GM23338 (cell line): ENCODE data around the gene PNLIP. TPM values are rescaled to one million over a fixed set of nuclear protein-coding genes. Genes with fewer than 3 reads are reported as not detected.

Experiments
- ATAC-seq: fragments of 200-7000 bp; cut with Tn5 transposase; 3 replicates; pipeline ENCODE4 v1.9.1; 2020
- DNase-seq: peaks from one replicate; pipeline ENCODE4 v3.0.0-alpha.2; 2015; ENCODE audit warnings: low spot score
- H2AFZ ChIP-seq: fragments of 200-600 bp; sonication (generic); 2 replicates; pipeline ENCODE4 v1.8.0; 2016; ENCODE audit warnings: antibody characterized with exemption, mild to moderate bottlenecking, moderate library complexity
- H3F3A ChIP-seq: fragments of 200-600 bp; sonication (generic); replicated peaks from 2 replicates; pipeline ENCODE4 v1.8.0; 2017; ENCODE audit warnings: antibody characterized with exemption, mixed run types, low read depth
- H3K27ac ChIP-seq: fragments of 200-600 bp; sonication (generic); 2 replicates; pipeline ENCODE4 v1.6.1; 2016; ENCODE audit warnings: low read depth
- H3K27me3 ChIP-seq: fragments of 200-600 bp; sonication (generic); 2 replicates; pipeline ENCODE4 v1.8.0; 2016; ENCODE audit warnings: mild to moderate bottlenecking, mixed run types, moderate library complexity; ENCODE audit not compliant: insufficient read depth
- H3K36me3 ChIP-seq: fragments of 200-600 bp; sonication (generic); 2 replicates; pipeline ENCODE4 v1.8.0; 2016; ENCODE audit warnings: mild to moderate bottlenecking; ENCODE audit not compliant: insufficient read depth
- H3K4me1 ChIP-seq: fragments of 200-600 bp; sonication (generic); 2 replicates; pipeline ENCODE4 v1.8.0; 2016; ENCODE audit warnings: mild to moderate bottlenecking, moderate library complexity; ENCODE audit not compliant: insufficient read depth
- H3K4me2 ChIP-seq: fragments of 200-600 bp; sonication (generic); 2 replicates; pipeline ENCODE4 v1.7.1; 2017; ENCODE audit warnings: mixed run types
- H3K4me3 ChIP-seq: fragments of 200-600 bp; sonication (generic); 2 replicates; pipeline ENCODE4 v1.6.1; 2016; ENCODE audit warnings: mixed run types
- H3K79me2 ChIP-seq: fragments of 200-600 bp; sonication (generic); replicated peaks from 2 replicates; pipeline ENCODE4 v1.8.0; 2017; ENCODE audit warnings: mild to moderate bottlenecking; ENCODE audit not compliant: insufficient read depth
- H3K9me2 ChIP-seq: fragments of 200-600 bp; sonication (generic); 2 replicates; pipeline ENCODE4 v1.8.0; 2017; ENCODE audit not compliant: insufficient read depth
- H4K20me1 ChIP-seq: fragments of 200-600 bp; sonication (generic); replicated peaks from 2 replicates; pipeline ENCODE4 v1.8.0; 2017; ENCODE audit warnings: mild to moderate bottlenecking; ENCODE audit not compliant: insufficient read depth
- H3K27ac Mint-ChIP-seq: 2 replicates; pipeline ENCODE4 v1.8.0; 2020; ENCODE audit warnings: inconsistent platforms, mild to moderate bottlenecking, moderate library complexity, mixed read lengths
- H3K27me3 Mint-ChIP-seq: 3 replicates; pipeline ENCODE4 v1.8.0; 2022; ENCODE audit warnings: low read depth, mild to moderate bottlenecking, moderate library complexity, mixed read lengths, inconsistent platforms; ENCODE audit not compliant: insufficient read depth, poor library complexity
- H3K36me3 Mint-ChIP-seq: 3 replicates; pipeline ENCODE4 v1.8.0; 2021; ENCODE audit warnings: low read depth, mild to moderate bottlenecking, inconsistent platforms, moderate library complexity, mixed read lengths
- H3K4me1 Mint-ChIP-seq: 3 replicates; pipeline ENCODE4 v1.8.0; 2020; ENCODE audit warnings: mild to moderate bottlenecking, inconsistent platforms, mixed read lengths
- H3K4me3 Mint-ChIP-seq: 3 replicates; pipeline ENCODE4 v1.8.0; 2021; ENCODE audit warnings: moderate library complexity, mild to moderate bottlenecking, inconsistent platforms, mixed read lengths
- H3K9me3 Mint-ChIP-seq: 3 replicates; pipeline ENCODE4 v1.8.0; 2020; ENCODE audit warnings: moderate library complexity, mild to moderate bottlenecking, inconsistent platforms, mixed read lengths
- CREB1 ChIP-seq: fragments of 250-450 bp; sonication (Bioruptor Pico); IDR thresholded peaks from 2 replicates; pipeline ENCODE4 v1.5.0; 2020; ENCODE audit warnings: low read depth, mild to moderate bottlenecking, moderate library complexity
- CTCF ChIP-seq, 2 experiments: fragments of 200-600 bp in 1 of 2; sonication (generic) in 1 of 2; conservative IDR thresholded peaks; 2 replicates each; pipeline versions ENCODE4 v1.5.1 to v1.6.1; 2016 to 2017; ENCODE audit warnings: antibody characterized with exemption in 2 of 2, low read depth in 2 of 2, mild to moderate bottlenecking in 2 of 2, moderate library complexity in 1 of 2
- ETS1 ChIP-seq: IDR thresholded peaks from 2 replicates; pipeline ENCODE4 v1.6.1; 2016; ENCODE audit warnings: antibody characterized with exemption
- EZH2 ChIP-seq: fragments of 200-600 bp; sonication (generic); IDR thresholded peaks from one replicate; pipeline ENCODE4 v1.8.0; 2017; ENCODE audit warnings: antibody characterized with exemption, mild to moderate bottlenecking, low read depth; ENCODE audit not compliant: unreplicated experiment
- EZH2phosphoT487 ChIP-seq: fragments of 200-600 bp; sonication (generic); IDR thresholded peaks from one replicate; pipeline ENCODE4 v1.8.1; 2018; ENCODE audit warnings: antibody characterized with exemption; ENCODE audit not compliant: unreplicated experiment
- JUNB ChIP-seq: IDR thresholded peaks from one replicate; pipeline ENCODE4 v1.6.1; 2016; ENCODE audit warnings: antibody characterized with exemption; ENCODE audit not compliant: unreplicated experiment
- NANOG ChIP-seq: IDR thresholded peaks from 2 replicates; pipeline ENCODE4 v1.6.1; 2016; ENCODE audit warnings: antibody characterized with exemption, borderline replicate concordance
- POLR2AphosphoS5 ChIP-seq: IDR thresholded peaks from 2 replicates; pipeline ENCODE4 v1.6.1; 2016; ENCODE audit warnings: antibody characterized with exemption, low read depth
- REST ChIP-seq: IDR thresholded peaks from one replicate; pipeline ENCODE4 v1.6.1; 2018; ENCODE audit warnings: antibody characterized with exemption; ENCODE audit not compliant: unreplicated experiment
- STAT1 ChIP-seq: IDR thresholded peaks from one replicate; pipeline ENCODE4 v1.6.1; 2016; ENCODE audit warnings: antibody characterized with exemption; ENCODE audit not compliant: unreplicated experiment
- polyA plus RNA-seq: library from polyadenylated mRNA; unstranded; fragments of >200 nt; fragmentation: Nextera tagmentation; extraction: Ambion mirVana; gene quantifications from 2 replicates; pipeline ENCODE4 v1.2.1, GENCODE V29; 2016
- total RNA-seq: library from RNA; depleted of rRNA; stranded (reverse); fragments of >200 nt; shearing (Covaris generic); gene quantifications from 2 replicates; pipeline ENCODE4 v1.2.3, GENCODE V29; 2014

The PNLIP gene
- total and polyA plus RNA-seq, 2 experiments from 2014 or later = not detected

GRCh38 chr10:116610443-116611152, 64.9 kb downstream of the PNLIP start:
- Histone ChIP-seq H2AFZ (no peak overlapping the region), H3F3A (no peaks in the 10 kb centered on the region), H3K4me2 (no peak overlapping the region), H3K9me2 (peaks cover 6% of the 10 kb centered on the region; the same call in 1 of the 2 replicates), H3K4me3 (no peak overlapping the region), H3K4me1 (no peaks in the 10 kb centered on the region), H3K27ac (no peak overlapping the region), H3K36me3 (0 out of 2 replicates have a peak, but pooled peaks cover 3% of the 10 kb centered on the region), H3K79me2 (no peaks in the 10 kb centered on the region), H3K27me3 (peaks cover 14% of the 10 kb centered on the region; the same call in 1 of the 2 replicates), H4K20me1 (no peaks in the 10 kb centered on the region)
- no peak for TF ChIP-seq REST
- TF ChIP-seq EZH2phosphoT487 = no peak
- no peak for TF ChIP-seq STAT1
- no peak for TF ChIP-seq JUNB
- TF ChIP-seq POLR2AphosphoS5 = no peak
- TF ChIP-seq EZH2 = no peak
- TF ChIP-seq ETS1 = no peak
- no peak for TF ChIP-seq CTCF (conservative IDR thresholded peaks at IDR 0.05; ENCODE audit: low read depth in 2 of 2)
- TF ChIP-seq CREB1 = no peak
- TF ChIP-seq NANOG = no peak
- Mint-ChIP-seq H3K27ac (no peak overlapping the region), H3K9me3 (peaks cover 17% of the 10 kb centered on the region), H3K27me3 (peaks cover 13% of the 10 kb centered on the region), H3K4me1 (peaks cover 6% of the 10 kb centered on the region; the same call in 1 of the 3 replicates), H3K4me3 (peak overlapping the region; percentile 74; the same call in 2 of the 3 replicates), H3K36me3 (peaks cover 3% of the 10 kb centered on the region; the same call in 2 of the 3 replicates)
- DNase-seq (no peak), ATAC-seq (no peak)
